Lower leg skin (tissue), 3 donors: Measurements from ENCODE around the gene RNF207.

Experiments used
- CTCF ChIP-seq, 3 donors: fragments of 450-650 bp; IDR thresholded peaks; one replicate each; pipeline ENCODE4 v1.5.1; 2016; ENCODE audit warnings: antibody characterized with exemption in 3 of 3, mild to moderate bottlenecking in 3 of 3, moderate library complexity in 2 of 3
- POLR2A ChIP-seq, 2 donors: fragments of 450-650 bp; IDR thresholded peaks; one replicate each; pipeline ENCODE4 v1.6.1; 2016 to 2017; ENCODE audit warnings: antibody characterized with exemption in 2 of 2, mild to moderate bottlenecking in 1 of 2, moderate library complexity in 1 of 2

GRCh38 chr1:6188466-6188865 lies 17.5 kb upstream of the RNF207 start:
- TF ChIP-seq POLR2A (IDR thresholded peaks at IDR 0.05) (no peak), CTCF (IDR thresholded peaks at IDR 0.05) (no peak)
